Psoas muscle (tissue), 8 donors: ENCODE data around the gene WNT6. TPM values are rescaled to one million over a fixed set of nuclear protein-coding genes. Genes with fewer than 3 reads are reported as not detected.

Source experiments
- ATAC-seq, 4 donors: fragments of 200-7000 bp; cut with Tn5 transposase; one replicate each; pipeline ENCODE4 v1.9.1; 2020; ENCODE audit warnings: moderate library complexity in 3 of 4, mild to moderate bottlenecking in 2 of 4
- DNase-seq, 2 donors: peaks; one replicate each; pipeline ENCODE4 v3.0.0-alpha.2; 2020
- H3K27ac ChIP-seq: fragments of 200-600 bp; one replicate; pipeline ENCODE4 v1.8.0; 2022
- H3K27me3 ChIP-seq, 3 donors: fragments of 200-600 bp in 1 of 3; one replicate each; pipeline versions ENCODE4 v1.6.1 to v1.8.0; 2013 to 2022; ENCODE audit warnings: low read length in 2 of 3, mild to moderate bottlenecking in 2 of 3, moderate library complexity in 1 of 3; ENCODE audit not compliant: insufficient read depth in 3 of 3
- H3K36me3 ChIP-seq, 2 donors: fragments of 200-600 bp in 1 of 2; one replicate each; pipeline versions ENCODE4 v1.6.1 to v1.8.0; 2013 to 2022; ENCODE audit warnings: low read depth in 1 of 2, mild to moderate bottlenecking in 1 of 2, moderate library complexity in 1 of 2; ENCODE audit not compliant: insufficient read depth in 1 of 2
- H3K4me1 ChIP-seq: fragments of 200-600 bp; one replicate; pipeline ENCODE4 v1.8.0; 2022
- H3K4me3 ChIP-seq: fragments of 200-600 bp; one replicate; pipeline ENCODE4 v1.8.0; 2022; ENCODE audit warnings: mild to moderate bottlenecking
- H3K9me3 ChIP-seq: fragments of 200-600 bp; one replicate; pipeline ENCODE4 v1.8.0; 2022
- WGBS, 3 donors: extraction: QIAGEN DNeasy Blood & Tissue Kit; methylation state at CpG; one replicate each; pipeline versions ENCODE4 v1.1.6 to v1.1.7; 2013; 5-methylcytosine and 5-hydroxymethylcytosine counted together
- intact Hi-C, 2 donors: fragments of 100-400 bp; cut with DNase I; formaldehyde crosslinking; loops; one replicate each; pipeline versions ENCODE4 v1.11.0 to v1.14.2; 2022
- polyA plus RNA-seq, 3 donors: library from polyadenylated mRNA; stranded (reverse); fragments of 200-250 nt; gene quantifications; one replicate each; pipeline ENCODE4 v1.2.3, GENCODE V29; 2013
- total RNA-seq, 4 donors: library from RNA; stranded (reverse); fragmentation: NEBNext Ultra II Directional in 2 of 4; extraction: Animal tissue kit (Norgen Biotek cat#: 25700) in 2 of 4; gene quantifications; one replicate each; pipeline versions ENCODE4 v1.2.1 to v1.2.4, GENCODE V29; 2021 to 2023
- TF ChIP-seq, protein P1 (sequence below): fragments of 200-600 bp; IDR thresholded peaks from one replicate; pipeline ENCODE4 v1.8.0; 2022; ENCODE audit warnings: antibody characterized with exemption
- donor health status: healthy with polysubstance abuse.
- donor health status: DM: no; HTN: no; CAD: no; lungs with moderate emphysema.
- donor health status: Bipolar disorder and iron deficiency.
- donor health status: healthy.
- donor health status: DM: yes; HTN: yes; CAD: no.
- donor health status: DM: no; HTN: no; CAD: no.
- donor health status: DM: no; HTN: no; CAD: no.
- donor health status: DM: yes; HTN: yes; CAD: no.

WNT6 gene
- total and polyA plus RNA-seq, 7 donors: 0.05 to 1.0 (median 0.20) TPM

DNA sequence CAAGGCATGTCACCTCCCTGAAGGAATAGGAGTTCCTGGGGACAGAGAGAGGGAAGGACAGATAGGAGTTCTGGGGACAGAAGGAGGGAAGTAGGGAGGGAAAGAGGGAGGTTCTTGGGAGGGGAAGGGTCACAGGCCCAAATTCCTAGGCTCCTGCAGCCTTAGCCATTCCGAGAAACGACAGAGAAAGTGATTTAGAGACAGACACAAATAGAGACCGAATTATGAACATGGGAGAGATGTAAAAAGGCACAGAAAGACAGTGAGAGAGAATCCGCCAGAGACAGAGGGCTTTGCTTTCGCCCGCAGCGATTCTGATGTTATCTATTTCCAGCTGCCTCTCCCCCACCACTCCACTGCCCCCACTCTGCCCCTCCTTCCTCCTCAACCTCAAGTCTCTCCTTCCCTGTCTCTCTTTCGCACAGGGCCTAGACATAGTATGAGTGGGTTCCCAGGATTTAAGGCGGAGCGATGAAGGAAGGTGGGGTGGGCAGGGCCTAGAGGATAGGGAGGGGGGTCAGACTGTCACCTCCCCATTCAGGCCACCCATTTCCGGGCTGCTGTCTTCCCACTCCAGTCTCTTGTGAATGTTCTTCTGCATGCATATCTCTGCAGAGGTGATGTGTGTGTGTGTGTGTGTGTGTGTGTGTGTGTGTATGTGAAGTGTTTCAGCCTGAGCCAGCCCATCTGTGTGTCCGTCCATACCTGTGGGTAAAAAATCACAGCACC, 3.3 kb upstream of the WNT6 start:
- DNase-seq (peak in 1 of 2 donors; percentile 12), ATAC-seq (no peak)
- no peaks in the 10 kb centered on the region for H3K9me3 ChIP-seq
- TF ChIP-seq, protein P1, sequence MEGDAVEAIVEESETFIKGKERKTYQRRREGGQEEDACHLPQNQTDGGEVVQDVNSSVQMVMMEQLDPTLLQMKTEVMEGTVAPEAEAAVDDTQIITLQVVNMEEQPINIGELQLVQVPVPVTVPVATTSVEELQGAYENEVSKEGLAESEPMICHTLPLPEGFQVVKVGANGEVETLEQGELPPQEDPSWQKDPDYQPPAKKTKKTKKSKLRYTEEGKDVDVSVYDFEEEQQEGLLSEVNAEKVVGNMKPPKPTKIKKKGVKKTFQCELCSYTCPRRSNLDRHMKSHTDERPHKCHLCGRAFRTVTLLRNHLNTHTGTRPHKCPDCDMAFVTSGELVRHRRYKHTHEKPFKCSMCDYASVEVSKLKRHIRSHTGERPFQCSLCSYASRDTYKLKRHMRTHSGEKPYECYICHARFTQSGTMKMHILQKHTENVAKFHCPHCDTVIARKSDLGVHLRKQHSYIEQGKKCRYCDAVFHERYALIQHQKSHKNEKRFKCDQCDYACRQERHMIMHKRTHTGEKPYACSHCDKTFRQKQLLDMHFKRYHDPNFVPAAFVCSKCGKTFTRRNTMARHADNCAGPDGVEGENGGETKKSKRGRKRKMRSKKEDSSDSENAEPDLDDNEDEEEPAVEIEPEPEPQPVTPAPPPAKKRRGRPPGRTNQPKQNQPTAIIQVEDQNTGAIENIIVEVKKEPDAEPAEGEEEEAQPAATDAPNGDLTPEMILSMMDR: no peak
- peaks cover 0 to 56% (median 13%) of the 10 kb centered on the region in 3 donors for H3K27me3 ChIP-seq
- no peak overlapping the region for H3K27ac ChIP-seq
- H3K36me3 ChIP-seq: no peaks in the 10 kb centered on the region
- H3K4me3 ChIP-seq: no peak overlapping the region
- WGBS, 3 donors: 53 to 68% (median 62%) methylated on average over 12 of the region's 12 CpGs
- intact Hi-C loops: loop anchor here in 1 of 2 donors (2.0 to 5.0 kb wide), 2 partner anchors 38 to 126 kb away; no protein-coding TSS in a partner anchor
- peaks cover 8% of the 10 kb centered on the region for H3K4me1 ChIP-seq

DNA sequence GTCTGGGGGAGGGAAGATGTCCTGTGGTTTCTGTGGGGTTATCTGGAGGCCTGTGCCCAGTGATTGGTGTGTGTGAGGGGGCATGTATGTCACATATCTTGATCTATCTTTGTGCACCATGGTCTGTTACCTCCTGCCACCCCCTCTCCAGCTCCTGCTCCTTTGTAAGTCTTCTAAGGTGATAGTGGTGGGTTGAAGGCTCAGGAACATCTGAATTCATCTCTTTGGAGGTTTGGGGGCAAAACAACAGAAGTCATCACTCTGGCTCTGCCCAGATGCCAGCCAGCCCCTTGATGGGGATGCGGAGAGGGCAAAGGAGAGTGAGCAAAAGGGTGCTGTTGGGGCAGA, 2.7 kb upstream of the WNT6 start:
- DNase-seq (peak in 1 of 2 donors; percentile 23), ATAC-seq (no peak)
- intact Hi-C loops: loop anchor here in 1 of 2 donors (2.0 to 5.0 kb wide), 2 partner anchors 38 to 125 kb away; no protein-coding TSS in a partner anchor

DNA sequence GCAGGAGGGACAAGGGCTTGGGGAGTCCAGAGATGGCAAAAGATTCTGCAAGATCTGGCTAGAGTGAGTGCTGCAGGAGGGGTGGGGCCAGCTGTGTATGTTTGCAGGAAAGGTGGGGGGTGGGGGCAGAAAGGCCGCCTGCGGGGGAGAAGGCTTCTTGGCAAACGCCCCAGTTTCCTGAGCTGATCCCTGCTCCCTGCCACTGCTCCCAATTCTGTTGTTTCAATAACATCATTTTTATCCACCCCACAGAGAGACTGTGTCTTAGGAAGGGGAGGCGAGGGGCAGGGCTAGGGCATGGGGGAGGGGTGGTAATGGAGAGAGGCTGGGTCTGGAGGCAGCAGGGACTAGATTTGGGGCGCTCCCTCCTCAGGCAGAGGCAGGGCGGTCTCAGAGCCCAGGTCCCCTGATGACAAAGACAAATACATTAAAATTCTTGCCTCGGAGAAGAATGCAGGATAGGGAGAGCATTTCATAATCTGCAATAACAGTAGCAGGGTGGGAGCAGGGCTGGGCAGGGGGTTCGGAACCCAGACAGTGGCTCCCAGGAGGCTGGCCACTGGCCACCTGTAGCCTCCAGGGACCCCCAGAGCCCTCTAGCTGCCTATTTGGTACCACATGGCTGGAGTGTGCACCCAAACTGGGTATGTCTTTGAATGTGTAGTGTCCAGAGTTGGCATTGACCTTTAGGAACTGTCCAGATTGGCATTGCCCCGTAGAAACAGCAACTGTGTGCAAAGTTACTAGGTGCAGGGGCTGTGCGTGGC, 2.1 kb upstream of the WNT6 start:
- no peak overlapping the region for H3K4me3 ChIP-seq
- no peak overlapping the region for H3K27ac ChIP-seq
- peaks cover 0 to 57% (median 15%) of the 10 kb centered on the region in 3 donors for H3K27me3 ChIP-seq
- TF ChIP-seq, protein P1: no peak
- peaks cover 8% of the 10 kb centered on the region for H3K4me1 ChIP-seq
- ATAC-seq: no peak
- DNase-seq: peak in 1 of 2 donors; percentile 27
- no peaks in the 10 kb centered on the region for H3K36me3 ChIP-seq
- intact Hi-C loops: loop anchor here in 1 of 2 donors (2.0 to 5.0 kb wide), 2 partner anchors 37 to 125 kb away; no protein-coding TSS in a partner anchor
- H3K9me3 ChIP-seq: no peaks in the 10 kb centered on the region
- WGBS, 3 donors: 33 to 45% (median 43%) methylated on average over 10 of the region's 10 CpGs

More for the DNA sequence above, 2.7 kb upstream of the WNT6 start:
- Histone ChIP-seq H3K4me1 (peaks cover 8% of the 10 kb centered on the region), H3K4me3 (no peak overlapping the region), H3K9me3 (no peaks in the 10 kb centered on the region), H3K36me3 (no peaks in the 10 kb centered on the region), H3K27ac (no peak overlapping the region), H3K27me3 (peaks cover 0 to 59% (median 15%) of the 10 kb centered on the region in 3 donors)
- 77 to 92% (median 87%) methylated on average over 1 of the region's 1 CpG for WGBS, 3 donors
- TF ChIP-seq, protein P1: no peak

DNA sequence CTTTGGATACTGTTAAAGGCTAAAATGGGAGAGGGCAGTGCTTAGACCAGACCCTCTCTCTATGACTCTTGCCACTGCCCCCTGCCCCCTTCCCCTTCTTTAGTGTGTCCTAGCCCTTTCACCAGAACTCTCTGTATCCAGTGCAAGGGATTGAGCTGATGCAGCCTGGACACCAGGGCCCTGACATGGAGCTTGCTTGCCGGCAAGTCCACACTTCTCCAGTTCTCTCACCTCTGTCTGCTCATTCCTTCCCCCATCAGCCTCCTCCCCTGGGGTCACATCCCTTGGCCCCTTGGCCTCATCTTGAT, 1.5 kb upstream of the WNT6 start:
- ATAC-seq: no peak
- DNase-seq: peak in 1 of 2 donors; percentile 23

More for the DNA sequence above, 1.5 kb upstream of the WNT6 start:
- H3K9me3 ChIP-seq: no peaks in the 10 kb centered on the region
- peaks cover 0 to 56% (median 15%) of the 10 kb centered on the region in 3 donors for H3K27me3 ChIP-seq
- intact Hi-C loops: loop anchor here in 1 of 2 donors (5.0 kb wide), 1 partner anchor 124 kb away; no protein-coding TSS in a partner anchor
- no peaks in the 10 kb centered on the region for H3K36me3 ChIP-seq
- TF ChIP-seq, protein P1: no peak
- H3K4me3 ChIP-seq: no peak overlapping the region
- H3K27ac ChIP-seq: no peak overlapping the region
- peaks cover 8% of the 10 kb centered on the region for H3K4me1 ChIP-seq
- 22 to 40% (median 22%) methylated on average over 1 of the region's 1 CpG for WGBS, 3 donors
